Endothelial cell of umbilical vein (primary cell): ENCODE measurements around the gene PARVA. TPM values are rescaled to one million over a fixed set of nuclear protein-coding genes. Genes with fewer than 3 reads are reported as not detected.

Experiments
- BruUV-seq: library from RNA; stranded (reverse); fragments of 400-500 nt; replicated peaks from 2 replicates; lab custom pipeline; 2021; lab: Mats Ljungman, UMichigan
- CTCF ChIA-PET: fragments of 300-600, 350-600 bp; sonication (Branson Sonifier 250); formaldehyde crosslinking; loops from one replicate; lab custom pipeline; 2021; ENCODE audit warnings: antibody characterized with exemption, inconsistent platforms; lab: Charles Lee
- POLR2A ChIA-PET: fragments of 300-600, 350-600 bp; sonication (Branson Sonifier 250); formaldehyde crosslinking; loops from one replicate; lab custom pipeline; 2021; ENCODE audit warnings: antibody characterized with exemption, inconsistent platforms; lab: Charles Lee
- DNase-seq: peaks from one replicate; pipeline ENCODE4 v3.0.0-alpha.2; 2011; ENCODE audit warnings: low read depth, low spot score
- FAIRE-seq: peaks from 2 replicates; lab custom pipeline; 2011; peaks lifted over from hg19 to GRCh38; lab: Jason Lieb, UNC
- H2AFZ ChIP-seq: 2 replicates; pipeline ENCODE4 v1.6.0; 2012; ENCODE audit warnings: low read depth, low read length, control low read depth, inconsistent platforms
- H3K27ac ChIP-seq: 2 replicates; pipeline ENCODE4 v1.5.1; 2011; ENCODE audit warnings: low read depth, mild to moderate bottlenecking, control low read depth, low read length, moderate library complexity; ENCODE audit not compliant: insufficient read depth
- H3K27me3 ChIP-seq, 2 experiments: 2 replicates each; pipeline versions ENCODE4 v1.6.0 to v1.6.1; 2011; ENCODE audit warnings: low read length in 2 of 2, mixed read lengths in 1 of 2; ENCODE audit not compliant: control insufficient read depth in 2 of 2, insufficient read depth in 2 of 2
- H3K36me3 ChIP-seq, 2 experiments: 2 replicates in 1 of 2; 3 replicates in 1 of 2; pipeline ENCODE4 v1.5.1; 2011; ENCODE audit warnings: low read length in 2 of 2, mild to moderate bottlenecking in 1 of 2, moderate library complexity in 1 of 2; ENCODE audit not compliant: control insufficient read depth in 2 of 2, insufficient read depth in 2 of 2; ENCODE audit errors: extremely low read depth in 1 of 2
- H3K4me1 ChIP-seq: 3 replicates; pipeline ENCODE4 v1.5.1; 2011; ENCODE audit warnings: mild to moderate bottlenecking, low read length; ENCODE audit not compliant: control insufficient read depth, insufficient read depth; ENCODE audit errors: extremely low read depth
- H3K4me2 ChIP-seq: 2 replicates; pipeline ENCODE4 v1.6.1; 2011; ENCODE audit warnings: low read length, control low read depth, mixed read lengths; ENCODE audit not compliant: insufficient read depth
- H3K4me3 ChIP-seq, 3 experiments: fragments of 200-600 bp in 1 of 3; sonication (generic), shearing (Covaris generic) in 1 of 3; replicated peaks in 1 of 3; 2 replicates each; pipeline ENCODE4 v1.5.1; 2011 to 2016; ENCODE audit warnings: control low read depth in 3 of 3, low read length in 3 of 3, mild to moderate bottlenecking in 2 of 3, inconsistent platforms in 1 of 3, low read depth in 1 of 3, moderate library complexity in 1 of 3; ENCODE audit not compliant: insufficient read depth in 1 of 3
- H3K79me2 ChIP-seq: 2 replicates; pipeline ENCODE4 v1.6.0; 2012; ENCODE audit warnings: low read length, inconsistent platforms; ENCODE audit not compliant: control insufficient read depth, insufficient read depth
- H3K9ac ChIP-seq: replicated peaks from 2 replicates; pipeline ENCODE3; 2011; ENCODE audit warnings: low read length, control low read depth; ENCODE audit not compliant: insufficient read depth; ENCODE audit errors: extremely low read depth
- H3K9me1 ChIP-seq: replicated peaks from 3 replicates; pipeline ENCODE4 v1.6.0; 2011; ENCODE audit warnings: mild to moderate bottlenecking, low read length; ENCODE audit not compliant: control insufficient read depth, insufficient read depth; ENCODE audit errors: extremely low read depth
- H3K9me3 ChIP-seq: replicated peaks from 2 replicates; pipeline ENCODE4 v1.5.1; 2012; ENCODE audit warnings: low read length, inconsistent platforms; ENCODE audit not compliant: control insufficient read depth, insufficient read depth
- H4K20me1 ChIP-seq: replicated peaks from 2 replicates; pipeline ENCODE3; 2011; ENCODE audit warnings: mild to moderate bottlenecking, low read length; ENCODE audit not compliant: control insufficient read depth, insufficient read depth; ENCODE audit errors: extremely low read depth
- FOS ChIP-seq: IDR thresholded peaks from 2 replicates; pipeline ENCODE4 v1.6.1; 2011; ENCODE audit warnings: mild to moderate bottlenecking, low read length, moderate library complexity, borderline replicate concordance; ENCODE audit not compliant: insufficient read depth
- GATA2 ChIP-seq: IDR thresholded peaks from 2 replicates; pipeline ENCODE4 v1.7.0; 2011; ENCODE audit warnings: low read depth, mild to moderate bottlenecking, moderate library complexity, mixed read lengths, low read length; ENCODE audit not compliant: insufficient read length, insufficient read depth
- JUN ChIP-seq: IDR thresholded peaks from 2 replicates; pipeline ENCODE4 v1.6.1; 2011; ENCODE audit warnings: borderline replicate concordance, low read depth; ENCODE audit not compliant: insufficient read length, insufficient read depth
- MYC ChIP-seq: IDR thresholded peaks from one replicate; pipeline ENCODE4 v1.6.1; 2011; ENCODE audit warnings: mild to moderate bottlenecking, low read depth, low read length
- POLR2AphosphoS5 ChIP-seq: IDR thresholded peaks from 2 replicates; pipeline ENCODE4 v1.6.1; 2012; ENCODE audit warnings: low read depth, mild to moderate bottlenecking, control low read depth, low read length, moderate library complexity; ENCODE audit not compliant: insufficient read depth
- dilution Hi-C: fragments of 300-500 bp; cut with MboI; formaldehyde crosslinking; loops from one replicate; pipeline ENCODE4 v1.15.0; 2019; ENCODE audit warnings: low sequenced_read_pairs; ENCODE audit not compliant: extremely low pct_ligation_motif_present
- intact Hi-C: fragments of 100-400 bp; cut with micrococcal nuclease; formaldehyde crosslinking; loops from one replicate; pipeline ENCODE4 v1.10.0; 2022
- polyA plus RNA-seq, 4 experiments: library from polyadenylated mRNA; depleted of rRNA in 3 of 4; stranded (reverse) in 3 of 4; unstranded in 1 of 4; fragments of >200 nt; gene quantifications; 2 replicates each; pipeline versions ENCODE4 v1.2.1 to v1.2.3, GENCODE V29; 2011 to 2012; ENCODE audit warnings: missing spikeins in 1 of 4
- total RNA-seq: library from RNA; stranded (reverse); gene quantifications from 2 replicates; pipeline ENCODE4 v1.2.3, GENCODE V29; 2021

The PARVA gene
- total and polyA plus RNA-seq, 2 donors (not counting 3 experiments of a cell fraction or from before 2014, with no cell fraction given) = 40.6 to 104 TPM

DNA sequence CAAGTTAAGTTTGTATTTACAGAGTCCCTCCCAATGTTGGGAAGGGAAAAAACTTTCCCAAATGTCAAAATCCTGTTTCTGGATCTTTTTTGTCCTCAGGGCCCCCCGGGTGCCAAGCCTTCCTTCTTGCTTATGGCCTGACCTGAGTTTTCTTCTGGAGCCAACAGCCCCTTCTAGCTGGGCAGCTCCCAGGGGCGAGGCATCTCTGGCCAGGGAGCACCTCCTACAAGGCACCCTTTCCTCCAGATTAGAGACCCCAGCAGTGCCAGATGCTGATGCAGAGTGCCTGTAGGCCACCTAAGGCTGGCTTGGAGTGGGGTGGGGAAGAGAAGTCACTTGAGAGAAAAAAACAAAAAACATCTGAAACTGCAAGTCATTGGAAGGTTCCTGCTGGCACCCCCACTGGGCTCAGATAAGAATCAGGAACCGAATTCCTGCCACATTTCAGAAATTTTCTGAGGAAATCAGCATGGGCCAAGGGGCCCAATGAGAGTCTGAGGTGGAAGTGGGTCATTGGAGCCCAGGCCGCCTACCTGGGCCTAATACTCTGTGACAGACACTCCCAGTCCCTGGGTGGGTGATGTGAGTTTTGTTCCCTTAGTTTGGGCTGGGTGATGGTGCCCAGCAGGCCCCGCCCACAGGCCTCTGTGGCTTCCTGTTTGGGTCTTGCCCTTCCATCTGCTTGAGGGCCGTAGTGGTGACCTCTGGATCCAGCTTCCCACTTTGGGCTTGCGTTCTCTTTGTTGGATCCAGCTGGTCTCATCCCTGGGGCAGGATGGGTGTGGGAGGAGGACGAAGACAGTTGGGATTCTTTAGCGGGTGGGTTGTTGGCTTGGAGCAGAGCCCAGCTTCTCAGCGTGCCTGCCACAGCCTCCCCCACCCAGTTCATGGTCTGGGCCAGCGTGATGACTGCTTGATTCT is 40.6 kb downstream of the PARVA start:
- FAIRE-seq (no peak), DNase-seq (no peak)
- dilution Hi-C loops = no loop called here
- no peaks in the 10 kb centered on the region for H3K4me1 ChIP-seq
- no peak for TF ChIP-seq JUN
- no peak for TF ChIP-seq GATA2
- H3K4me3 ChIP-seq = no peak overlapping the region
- no peak overlapping the region for H3K4me2 ChIP-seq
- no peaks in the 10 kb centered on the region for H3K36me3 ChIP-seq
- ChIA-PET POLR2A (no interaction called here), CTCF (no interaction called here)
- H3K27me3 ChIP-seq = no peaks in the 10 kb centered on the region
- intact Hi-C loops = no loop called here
- no peaks in the 10 kb centered on the region for H3K9me1 ChIP-seq
- no peaks in the 10 kb centered on the region for H3K9me3 ChIP-seq
- H3K79me2 ChIP-seq = peaks cover 56% of the 10 kb centered on the region
- H3K9ac ChIP-seq = no peak overlapping the region
- no TSS peak for BruUV-seq
- H4K20me1 ChIP-seq = peaks cover 10% of the 10 kb centered on the region
- no peak overlapping the region for H2AFZ ChIP-seq
- no peak overlapping the region for H3K27ac ChIP-seq

- Histone ChIP-seq H3K27ac (no peak overlapping the region), H3K4me2 (no peak overlapping the region), H3K36me3 (no peaks in the 10 kb centered on the region), H3K9ac (no peak overlapping the region), H3K9me3 (no peaks in the 10 kb centered on the region), H4K20me1 (peaks cover 10% of the 10 kb centered on the region), H3K4me1 (no peaks in the 10 kb centered on the region), H2AFZ (no peak overlapping the region), H3K27me3 (no peaks in the 10 kb centered on the region), H3K79me2 (peaks cover 42% of the 10 kb centered on the region), H3K9me1 (no peaks in the 10 kb centered on the region), H3K4me3 (no peak overlapping the region)
- no peak for FAIRE-seq
- TF ChIP-seq GATA2 (no peak), MYC (no peak), JUN (no peak), FOS (no peak), POLR2AphosphoS5 (no peak)
- BruUV-seq = no TSS peak
- POLR2A ChIA-PET = no interaction called here
- CTCF ChIA-PET = interaction anchor here (1.0 to 1.4 kb wide), 3 partner anchors 22 to 469 kb away, joined by 3 read pairs; no protein-coding TSS in a partner anchor
- dilution Hi-C loops (no loop called here), intact Hi-C loops (no loop called here)
- DNase-seq = no peak
Observed at GRCh38 chr11:12420040-12420439, 42.7 kb downstream of the PARVA start.
